ENCODE measurements around the gene LCN15. TPM values are rescaled to one million over a fixed set of nuclear protein-coding genes. Genes with fewer than 3 reads are reported as not detected.
A peak's percentile ranks its signal among the peaks of the same experiment; 100 is the strongest.

The LCN15 gene
- total and polyA plus RNA-seq, 8 donors: 0.06 to 0.18 (median 0.07) TPM; not detected in 3

DNA sequence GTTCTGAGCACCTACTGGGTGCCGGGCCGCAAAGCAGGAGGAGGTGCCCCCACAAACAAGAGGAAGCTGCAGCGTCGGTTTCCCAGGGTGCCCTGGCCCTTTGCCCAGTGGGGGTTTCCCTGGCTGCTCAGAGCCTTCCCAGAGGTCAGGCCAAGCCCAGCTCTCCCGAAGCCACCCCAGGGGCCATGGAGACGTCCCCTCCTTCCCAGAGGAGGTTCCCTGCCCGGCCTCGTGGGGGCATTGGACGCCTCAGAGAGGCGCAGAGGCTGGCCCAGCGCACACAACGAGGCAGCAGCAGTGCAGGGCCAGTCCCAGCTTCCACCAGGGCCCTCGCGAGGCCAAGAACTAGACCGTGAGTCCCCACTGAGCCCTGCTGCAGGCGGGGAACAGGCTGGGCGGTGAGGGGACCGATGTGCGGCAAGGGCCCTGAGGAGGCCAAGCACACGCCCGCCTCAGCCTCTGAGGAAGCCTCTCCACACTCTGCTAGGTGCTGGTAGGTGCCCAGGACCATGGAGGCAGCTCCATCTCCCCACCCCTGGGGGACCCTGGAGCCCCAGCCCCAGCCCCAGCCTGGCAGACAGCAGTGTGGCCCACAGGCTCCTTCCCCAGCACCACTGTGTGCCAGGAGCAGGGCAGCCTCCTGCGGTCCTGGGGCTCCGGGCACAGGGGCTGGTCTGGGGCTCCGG, 45.0 kb downstream of the LCN15 start:
- Histone ChIP-seq H3K36me3 (peaks cover 0 to 38% of the 10 kb centered on the region in 2 donors), H3K27ac (peak overlapping the region in 1 of 2 donors; percentile 34), H3K4me1 (peaks cover 4 to 82% of the 10 kb centered on the region in 2 donors), H3K4me3 (no peak overlapping the region), H3K27me3 (peaks cover 0 to 24% of the 10 kb centered on the region in 2 donors), H3K9me3 (no peaks in the 10 kb centered on the region)
- TF ChIP-seq, protein P1, sequence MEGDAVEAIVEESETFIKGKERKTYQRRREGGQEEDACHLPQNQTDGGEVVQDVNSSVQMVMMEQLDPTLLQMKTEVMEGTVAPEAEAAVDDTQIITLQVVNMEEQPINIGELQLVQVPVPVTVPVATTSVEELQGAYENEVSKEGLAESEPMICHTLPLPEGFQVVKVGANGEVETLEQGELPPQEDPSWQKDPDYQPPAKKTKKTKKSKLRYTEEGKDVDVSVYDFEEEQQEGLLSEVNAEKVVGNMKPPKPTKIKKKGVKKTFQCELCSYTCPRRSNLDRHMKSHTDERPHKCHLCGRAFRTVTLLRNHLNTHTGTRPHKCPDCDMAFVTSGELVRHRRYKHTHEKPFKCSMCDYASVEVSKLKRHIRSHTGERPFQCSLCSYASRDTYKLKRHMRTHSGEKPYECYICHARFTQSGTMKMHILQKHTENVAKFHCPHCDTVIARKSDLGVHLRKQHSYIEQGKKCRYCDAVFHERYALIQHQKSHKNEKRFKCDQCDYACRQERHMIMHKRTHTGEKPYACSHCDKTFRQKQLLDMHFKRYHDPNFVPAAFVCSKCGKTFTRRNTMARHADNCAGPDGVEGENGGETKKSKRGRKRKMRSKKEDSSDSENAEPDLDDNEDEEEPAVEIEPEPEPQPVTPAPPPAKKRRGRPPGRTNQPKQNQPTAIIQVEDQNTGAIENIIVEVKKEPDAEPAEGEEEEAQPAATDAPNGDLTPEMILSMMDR (IDR thresholded peaks at IDR 0.05): no peak
- ATAC-seq (peak; percentile 8), DNase-seq (peak in 1 of 4 donors; percentile 87)
- intact Hi-C loops (cut with DNase I): no loop called here

DNA sequence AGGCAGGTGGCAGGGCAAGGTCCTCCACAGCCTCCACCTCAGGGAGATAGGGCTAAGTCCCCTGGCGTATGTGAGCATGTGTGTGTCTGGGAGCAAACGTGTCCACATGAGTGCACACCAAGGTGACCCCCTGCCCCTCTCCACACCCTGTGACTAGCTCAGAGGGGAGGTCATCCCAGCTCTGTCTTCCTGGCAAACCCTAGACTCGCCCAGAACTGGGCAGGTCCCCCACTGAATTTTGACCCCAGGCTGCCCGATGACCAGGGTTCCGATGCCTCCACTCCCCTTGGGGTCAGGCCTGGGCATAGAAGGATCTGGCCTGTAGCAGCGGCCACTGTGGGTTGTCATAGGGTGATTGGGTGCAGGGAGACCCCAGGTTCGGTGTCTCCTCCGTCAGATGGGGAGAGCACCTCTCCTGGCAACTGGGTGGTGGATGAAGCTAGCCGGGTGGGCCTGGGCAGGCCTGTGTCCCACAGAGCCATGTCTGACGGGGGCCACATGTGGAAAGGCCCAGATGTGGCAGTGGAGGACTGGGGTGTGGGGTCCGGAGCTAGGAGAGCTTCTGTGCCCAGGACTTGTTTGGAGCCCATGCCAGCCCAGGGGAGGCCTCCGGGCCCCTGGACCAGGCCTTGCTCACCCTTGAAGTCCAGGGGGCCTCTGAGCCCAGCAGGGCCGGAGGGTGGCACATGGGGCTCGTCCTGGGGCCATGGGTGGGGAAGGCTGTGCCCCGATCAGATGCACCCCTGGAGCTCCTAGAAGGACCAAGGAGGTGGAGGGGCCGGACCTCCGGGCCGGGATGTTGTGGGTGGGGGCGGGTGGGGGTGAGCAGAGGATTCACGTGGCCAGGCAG, 45.7 kb downstream of the LCN15 start:
- peaks cover 0 to 32% of the 10 kb centered on the region in 2 donors for H3K27me3 ChIP-seq
- peaks cover 0 to 31% of the 10 kb centered on the region in 2 donors for H3K36me3 ChIP-seq
- H3K9me3 ChIP-seq: no peaks in the 10 kb centered on the region
- peak overlapping the region in 1 of 2 donors; percentile 34 for H3K27ac ChIP-seq
- ATAC-seq (no peak), DNase-seq (no peak)
- TF ChIP-seq, protein P1 (IDR thresholded peaks at IDR 0.05): no peak
- intact Hi-C loops (cut with DNase I): no loop called here
- peaks cover 4 to 82% of the 10 kb centered on the region in 2 donors for H3K4me1 ChIP-seq
- H3K4me3 ChIP-seq: no peak overlapping the region

- ATAC-seq (no peak), DNase-seq (peak in 1 of 4 donors; percentile 79)
- peaks cover 4 to 80% of the 10 kb centered on the region in 2 donors for H3K4me1 ChIP-seq
- H3K27me3 ChIP-seq: peaks cover 0 to 43% of the 10 kb centered on the region in 2 donors
- intact Hi-C loops (cut with DNase I): no loop called here
- TF ChIP-seq, protein P1 (IDR thresholded peaks at IDR 0.05): no peak
- H3K36me3 ChIP-seq: peaks cover 0 to 19% of the 10 kb centered on the region in 2 donors
- H3K27ac ChIP-seq: no peak overlapping the region
- no peak overlapping the region for H3K4me3 ChIP-seq
- H3K9me3 ChIP-seq: no peaks in the 10 kb centered on the region
These were observed 46.9 kb downstream of the LCN15 start for GRCh38 chr9:136717399-136717798.

GRCh38 chr9:136714893-136715274, 49.4 kb downstream of the LCN15 start:
- ATAC-seq (no peak), DNase-seq (no peak)
- peaks cover 0 to 61% of the 10 kb centered on the region in 2 donors for H3K27me3 ChIP-seq
- intact Hi-C loops (cut with DNase I): no loop called here
- H3K4me1 ChIP-seq: peaks cover 9 to 64% of the 10 kb centered on the region in 2 donors
- H3K36me3 ChIP-seq: no peaks in the 10 kb centered on the region
- no peaks in the 10 kb centered on the region for H3K9me3 ChIP-seq
- TF ChIP-seq, protein P1 (IDR thresholded peaks at IDR 0.05): no peak
- H3K4me3 ChIP-seq: no peak overlapping the region
- H3K27ac ChIP-seq: peak overlapping the region; percentile 55 to 80

Data from left lung (tissue), 10 donors.